Mucosa of descending colon (tissue), 3 donors: ENCODE results near the gene QARS1. TPM values are rescaled to one million over a fixed set of nuclear protein-coding genes. Genes with fewer than 3 reads are reported as not detected.
A peak's percentile ranks its signal among the peaks of the same experiment; 100 is the strongest.

Source experiments
- ATAC-seq: fragments of 200-7000 bp; cut with Tn5 transposase; one replicate; pipeline ENCODE4 v1.9.1; 2020; ENCODE audit warnings: mild to moderate bottlenecking, moderate library complexity
- DNase-seq, 3 donors: peaks; one replicate each; pipeline ENCODE4 v3.0.0-alpha.2; 2020
- H3K36me3 ChIP-seq: fragments of 200-600 bp; one replicate; pipeline ENCODE4 v1.8.0; 2021; ENCODE audit warnings: low read depth, mild to moderate bottlenecking
- H3K4me1 ChIP-seq: fragments of 200-600 bp; one replicate; pipeline ENCODE4 v1.8.0; 2021; ENCODE audit warnings: low read depth, mild to moderate bottlenecking
- H3K4me3 ChIP-seq: fragments of 200-600 bp; one replicate; pipeline ENCODE4 v1.8.0; 2021; ENCODE audit warnings: mild to moderate bottlenecking
- H3K9me3 ChIP-seq: fragments of 200-600 bp; one replicate; pipeline ENCODE4 v1.8.0; 2021; ENCODE audit warnings: mild to moderate bottlenecking
- intact Hi-C, 2 donors: fragments of 100-400 bp; cut with DNase I in 1 of 2; cut with micrococcal nuclease in 1 of 2; formaldehyde crosslinking; loops; one replicate each; pipeline versions ENCODE4 v1.11.0 to v1.11.1; 2022; cut with DNase I, micrococcal nuclease
- total RNA-seq, 3 donors: library from RNA; stranded (reverse); fragmentation: NEBNext Ultra II Directional in 2 of 3; extraction: Animal tissue kit (Norgen Biotek cat#: 25700) in 2 of 3; gene quantifications; one replicate each; pipeline versions ENCODE4 v1.2.1 to v1.2.4, GENCODE V29; 2021 to 2023
- TF ChIP-seq, protein P1 (sequence below): fragments of 200-600 bp; IDR thresholded peaks from one replicate; pipeline ENCODE4 v1.8.0; 2022; ENCODE audit warnings: antibody characterized with exemption, mild to moderate bottlenecking
- donor health status: DM: no; HTN: no; CAD: no; lungs with moderate emphysema.
- donor health status: DM: no; HTN: no; CAD: no.
- donor health status: DM: no; HTN: yes; CAD: no.

The QARS1 gene
- total RNA-seq, 3 donors from 2014 or later = 235 to 415 (median 373) TPM

DNA sequence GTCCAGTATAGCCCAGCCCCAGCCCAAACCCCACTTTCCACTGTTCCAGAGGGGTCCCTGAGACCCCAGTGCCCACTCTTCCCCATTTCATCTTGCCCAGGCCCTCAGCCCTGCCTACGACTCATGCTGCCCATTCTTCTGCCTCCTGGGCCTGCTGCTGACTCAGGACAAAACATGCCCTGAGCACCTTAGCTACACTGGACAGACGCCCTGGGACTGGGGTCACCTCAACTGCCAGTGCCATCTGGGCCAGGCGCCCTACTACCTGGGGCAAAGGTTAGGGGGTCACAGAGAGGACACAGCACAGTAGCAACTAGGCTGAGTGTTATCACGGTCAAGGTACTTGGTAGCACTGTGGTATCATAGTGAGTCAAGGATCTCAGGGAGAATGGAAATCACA, 30.9 kb upstream of the QARS1 start:
- Histone ChIP-seq H3K4me1 (peaks cover 10% of the 10 kb centered on the region), H3K9me3 (no peaks in the 10 kb centered on the region), H3K36me3 (no peaks in the 10 kb centered on the region), H3K4me3 (no peak overlapping the region)
- DNase-seq (no peak), ATAC-seq (no peak)
- TF ChIP-seq, protein P1, sequence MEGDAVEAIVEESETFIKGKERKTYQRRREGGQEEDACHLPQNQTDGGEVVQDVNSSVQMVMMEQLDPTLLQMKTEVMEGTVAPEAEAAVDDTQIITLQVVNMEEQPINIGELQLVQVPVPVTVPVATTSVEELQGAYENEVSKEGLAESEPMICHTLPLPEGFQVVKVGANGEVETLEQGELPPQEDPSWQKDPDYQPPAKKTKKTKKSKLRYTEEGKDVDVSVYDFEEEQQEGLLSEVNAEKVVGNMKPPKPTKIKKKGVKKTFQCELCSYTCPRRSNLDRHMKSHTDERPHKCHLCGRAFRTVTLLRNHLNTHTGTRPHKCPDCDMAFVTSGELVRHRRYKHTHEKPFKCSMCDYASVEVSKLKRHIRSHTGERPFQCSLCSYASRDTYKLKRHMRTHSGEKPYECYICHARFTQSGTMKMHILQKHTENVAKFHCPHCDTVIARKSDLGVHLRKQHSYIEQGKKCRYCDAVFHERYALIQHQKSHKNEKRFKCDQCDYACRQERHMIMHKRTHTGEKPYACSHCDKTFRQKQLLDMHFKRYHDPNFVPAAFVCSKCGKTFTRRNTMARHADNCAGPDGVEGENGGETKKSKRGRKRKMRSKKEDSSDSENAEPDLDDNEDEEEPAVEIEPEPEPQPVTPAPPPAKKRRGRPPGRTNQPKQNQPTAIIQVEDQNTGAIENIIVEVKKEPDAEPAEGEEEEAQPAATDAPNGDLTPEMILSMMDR = no peak
- intact Hi-C loops = no loop called here

DNA sequence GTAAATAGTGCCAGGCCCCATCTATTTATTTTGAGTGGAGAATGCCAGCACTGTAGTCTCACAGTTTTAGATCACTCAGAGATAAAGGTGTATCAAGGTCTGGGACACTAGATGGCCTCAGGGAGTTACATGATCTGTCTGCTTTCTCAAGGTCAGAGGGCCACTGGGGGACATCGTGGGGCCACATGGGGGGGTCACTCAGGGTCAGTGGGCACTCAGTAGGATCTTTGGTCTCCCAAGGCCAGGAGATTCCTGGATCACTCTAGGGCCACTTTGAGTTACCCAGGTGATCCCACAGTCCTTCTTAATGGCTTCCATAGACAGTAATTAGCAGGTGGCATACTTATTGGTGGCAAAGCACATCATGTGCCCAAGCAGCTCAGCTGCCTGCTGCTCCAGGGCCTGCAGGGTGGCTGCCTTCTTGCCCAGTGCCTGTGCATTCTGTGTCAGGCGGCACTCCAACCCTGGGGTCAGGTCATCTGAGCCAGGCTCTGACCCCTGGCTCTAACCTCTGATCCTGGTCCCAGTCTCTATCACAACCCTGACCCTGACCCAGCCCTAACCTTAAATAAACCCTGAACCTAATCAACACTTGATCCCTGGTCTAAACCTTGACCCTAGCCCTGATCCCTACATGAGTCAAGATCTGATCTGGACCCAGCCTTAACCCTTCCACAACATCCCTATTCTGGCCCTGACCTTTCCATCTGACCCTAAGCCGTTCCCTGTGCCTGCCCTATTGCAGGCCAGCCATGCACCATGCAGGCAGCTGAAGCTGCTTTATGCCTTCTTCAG, 30.1 kb upstream of the QARS1 start:
- no peak overlapping the region for H3K4me3 ChIP-seq
- TF ChIP-seq, protein P1 = no peak

DNA sequence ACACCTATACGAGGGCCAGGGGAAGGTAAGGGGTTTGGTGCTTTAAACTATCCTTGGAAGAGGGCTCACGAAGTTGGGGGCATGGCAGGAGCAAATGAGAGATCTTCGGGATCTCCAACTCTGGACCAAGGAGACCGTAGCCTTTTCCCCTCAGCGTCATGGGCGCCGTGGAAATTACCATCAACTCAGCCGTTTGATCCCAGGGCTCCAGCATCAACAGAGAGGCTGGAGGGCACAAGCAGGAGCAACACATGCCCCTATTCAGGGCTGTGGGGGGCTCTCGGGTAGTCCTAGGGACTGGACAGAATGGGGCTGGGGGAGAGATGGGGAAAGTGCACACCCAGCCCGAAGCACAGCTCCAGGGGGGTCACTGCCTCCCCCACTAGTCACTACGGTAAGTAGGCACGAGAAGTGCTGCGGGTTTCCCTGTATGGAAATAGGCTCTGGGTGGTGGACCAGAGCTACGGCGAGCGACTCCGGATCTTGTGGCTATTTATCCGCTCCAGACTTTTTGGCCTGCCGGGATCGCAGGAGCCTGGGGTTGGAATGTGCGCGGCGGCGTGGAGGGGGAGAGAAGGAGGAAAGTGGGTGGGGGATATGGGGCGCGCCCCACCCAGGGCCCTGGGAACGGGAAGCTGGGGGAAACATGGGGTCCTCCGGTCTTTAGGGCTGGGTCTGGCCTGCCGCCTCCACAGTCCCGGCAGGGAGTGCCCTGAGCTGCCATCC, 28.8 kb upstream of the QARS1 start:
- TF ChIP-seq, protein P1 = no peak
- H3K36me3 ChIP-seq = no peaks in the 10 kb centered on the region
- ATAC-seq (peak; percentile 88), DNase-seq (peak; percentile 83 to 89 (median 88))
- peak overlapping the region; percentile 14 for H3K4me3 ChIP-seq
- H3K4me1 ChIP-seq = peaks cover 10% of the 10 kb centered on the region
- intact Hi-C loops = no loop called here
- H3K9me3 ChIP-seq = no peaks in the 10 kb centered on the region

More for the DNA sequence above, 30.1 kb upstream of the QARS1 start:
- peaks cover 10% of the 10 kb centered on the region for H3K4me1 ChIP-seq
- ATAC-seq = no peak
- H3K9me3 ChIP-seq = no peaks in the 10 kb centered on the region
- no peak for DNase-seq
- H3K36me3 ChIP-seq = no peaks in the 10 kb centered on the region
- intact Hi-C loops = no loop called here

DNA sequence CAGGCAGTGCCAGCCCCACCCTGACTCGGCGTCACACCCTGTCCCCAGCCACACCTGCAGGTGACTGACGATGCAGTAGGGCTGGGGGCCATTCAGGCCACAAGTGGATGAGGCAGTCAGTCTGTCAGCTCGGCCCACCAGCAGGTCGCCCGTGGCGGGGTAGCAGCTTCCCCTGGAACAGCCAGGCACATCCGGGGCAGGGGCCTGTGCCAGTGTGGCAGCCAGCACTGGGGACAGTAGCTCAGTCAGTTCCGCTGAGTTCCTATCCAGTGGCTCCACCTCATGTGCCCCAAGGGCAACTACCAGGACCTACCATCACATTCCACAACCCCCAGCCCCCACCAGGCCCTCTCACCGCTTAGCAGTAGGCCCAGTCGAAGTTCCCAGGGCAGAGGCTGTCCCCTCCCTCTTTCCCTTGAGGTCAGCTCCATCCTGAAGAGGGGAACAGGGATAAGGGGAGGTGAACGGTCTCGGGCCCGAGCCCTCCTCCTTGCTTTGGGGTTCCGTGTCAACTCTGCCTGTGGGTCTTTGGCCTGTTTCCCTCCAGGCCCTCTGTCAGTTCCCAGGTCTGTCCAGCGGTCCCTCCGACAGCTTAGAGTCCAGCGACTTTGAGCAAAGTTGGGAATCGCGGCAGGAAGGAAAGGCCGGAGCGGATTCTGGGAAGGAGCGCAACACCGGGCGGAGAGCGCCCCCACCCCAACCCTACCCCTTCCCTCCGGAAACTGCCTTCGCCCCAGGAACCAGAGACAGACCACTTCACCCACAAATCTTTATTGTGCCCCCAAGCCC, 28.1 kb upstream of the QARS1 start, which contains the start of gene LAMB2:
TSS of gene LAMB2 (minus strand) at position 614 of the 789 bp plus-strand sequence. CDS start at position 431, 183 bp downstream.
- intact Hi-C loops = no loop called here
- ATAC-seq = peak; percentile 80
- H3K4me1 ChIP-seq = peaks cover 10% of the 10 kb centered on the region

DNA sequence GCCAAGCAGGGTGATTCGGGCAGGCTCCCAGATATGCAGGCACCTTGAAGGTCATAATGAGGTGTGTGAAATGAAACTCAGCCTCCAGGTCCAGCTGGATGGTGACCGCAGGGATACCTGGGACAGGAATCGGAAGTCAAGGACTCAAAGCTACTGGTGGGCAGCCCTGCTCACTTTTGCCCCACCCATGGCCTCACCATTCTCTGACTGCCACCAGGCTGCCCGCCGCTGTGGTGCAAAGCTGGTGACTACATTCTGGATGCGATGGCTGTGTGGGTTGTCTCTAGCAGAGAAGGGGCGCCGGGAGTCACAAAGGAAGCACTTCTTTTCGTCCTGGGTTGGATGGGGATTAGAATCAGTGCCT, 27.5 kb upstream of the QARS1 start:
- intact Hi-C loops = no loop called here
- TF ChIP-seq, protein P1 = no peak
- Histone ChIP-seq H3K4me3 (peak overlapping the region; percentile 22), H3K36me3 (no peaks in the 10 kb centered on the region), H3K4me1 (peaks cover 10% of the 10 kb centered on the region), H3K9me3 (no peaks in the 10 kb centered on the region)
- DNase-seq = no peak
- ATAC-seq = no peak

More for the DNA sequence above, 28.1 kb upstream of the QARS1 start, which contains the start of gene LAMB2:
- H3K9me3 ChIP-seq = no peaks in the 10 kb centered on the region
- DNase-seq = peak; percentile 72 to 81 (median 81)
- no peaks in the 10 kb centered on the region for H3K36me3 ChIP-seq
- peak within 1 kb of the TSS; percentile 22 for H3K4me3 ChIP-seq
- TF ChIP-seq, protein P1 = no peak
